ENCODE results near the gene QRICH1. TPM values are rescaled to one million over a fixed set of nuclear protein-coding genes. Genes with fewer than 3 reads are reported as not detected.
A peak's percentile ranks its signal among the peaks of the same experiment; 100 is the strongest.

The QRICH1 gene
- total and polyA plus RNA-seq, 2 of the 13 experiments (the other 11 are each of a cell fraction or from before 2014, with no cell fraction given): 52.6 to 102 TPM

- TF ChIP-seq ZNF574 (CRISPR knock-in tag; IDR thresholded peaks at IDR 0.05): peak; percentile 74
- TF ChIP-seq ZSCAN22 (CRISPR knock-in tag; IDR thresholded peaks at IDR 0.05): no peak
- no peak for TF ChIP-seq NFE2L2 (IDR thresholded peaks at IDR 0.05; ENCODE audit: low read length)
- peak; percentile 34 for TF ChIP-seq STAG1 (CRISPR knock-in tag; IDR thresholded peaks at IDR 0.05)
- no peak for TF ChIP-seq FOXK2 (IDR thresholded peaks at IDR 0.05)
- TF ChIP-seq ARID5B (CRISPR knock-in tag; IDR thresholded peaks at IDR 0.05): no peak
- no peak for TF ChIP-seq DZIP1 (CRISPR knock-in tag; IDR thresholded peaks at IDR 0.05)
- no peak for TF ChIP-seq NR0B2 (CRISPR knock-in tag; IDR thresholded peaks at IDR 0.05)
- no peak for TF ChIP-seq GFI1 (CRISPR knock-in tag; IDR thresholded peaks at IDR 0.05; ENCODE audit: borderline replicate concordance)
- TF ChIP-seq ZBTB25 (CRISPR knock-in tag; IDR thresholded peaks at IDR 0.05): no peak
- no peak for TF ChIP-seq ZNF225 (CRISPR knock-in tag; IDR thresholded peaks at IDR 0.05)
- TF ChIP-seq ZSCAN9 (CRISPR knock-in tag; IDR thresholded peaks at IDR 0.05; ENCODE audit: borderline replicate concordance): no peak
- TF ChIP-seq ZFP90 (CRISPR knock-in tag; IDR thresholded peaks at IDR 0.05; ENCODE audit: borderline replicate concordance): no peak
- TF ChIP-seq ZFY (CRISPR knock-in tag; IDR thresholded peaks at IDR 0.05): peak; percentile 21; the same call in 1 of the 2 replicates
- no peak for TF ChIP-seq DR1 (CRISPR knock-in tag; IDR thresholded peaks at IDR 0.05)
- TF ChIP-seq ZNF354B (CRISPR knock-in tag; IDR thresholded peaks at IDR 0.05): no peak
- TF ChIP-seq NR3C1 (CRISPR knock-in tag; IDR thresholded peaks at IDR 0.05): no peak
- TF ChIP-seq CSRNP2 (CRISPR knock-in tag; conservative IDR thresholded peaks at IDR 0.05; ENCODE audit: low read depth): no peak
These were observed 96.7 kb downstream of the QRICH1 start (continued) for GRCh38 chr3:48997102-48997635.

All from HepG2 (cell line).